GM21786 (cell line): ENCODE measurements around the gene ANO1.
"Not testable (repeated sequence)": the region's sequence is repeated elsewhere in the genome, so short reads cannot be mapped to it uniquely, and the experiment has no call there.

Experiments
- ATAC-seq: cut with Tn5 transposase; IDR thresholded peaks from one replicate; pipeline ENCODE4 v1.9.1; 2021; ENCODE audit not compliant: unreplicated experiment

ANO1 gene

DNA sequence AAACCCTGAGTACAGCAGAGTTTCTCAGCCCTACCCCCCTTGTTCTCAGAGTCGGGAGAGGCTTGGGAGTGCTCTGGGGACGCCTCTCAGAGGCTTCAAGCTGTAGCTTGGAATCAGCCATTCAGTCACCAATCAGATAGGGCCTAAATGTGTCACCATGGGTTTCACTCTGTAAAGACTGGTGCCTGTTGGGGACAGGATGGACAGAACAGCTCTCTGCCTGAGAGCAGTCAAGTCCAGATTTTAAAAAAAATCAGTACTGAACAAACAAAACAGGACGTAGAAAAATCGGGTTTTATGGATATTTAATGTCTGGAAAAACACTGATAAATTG is 126.3 kb downstream of the ANO1 start:
- no peak for ATAC-seq

GRCh38 chr11:70205049-70205725 is 127.1 kb downstream of the ANO1 start:
- no peak for ATAC-seq

- ATAC-seq = no peak
Measured at GRCh38 chr11:70205766-70206165, 127.6 kb downstream of the ANO1 start.

DNA sequence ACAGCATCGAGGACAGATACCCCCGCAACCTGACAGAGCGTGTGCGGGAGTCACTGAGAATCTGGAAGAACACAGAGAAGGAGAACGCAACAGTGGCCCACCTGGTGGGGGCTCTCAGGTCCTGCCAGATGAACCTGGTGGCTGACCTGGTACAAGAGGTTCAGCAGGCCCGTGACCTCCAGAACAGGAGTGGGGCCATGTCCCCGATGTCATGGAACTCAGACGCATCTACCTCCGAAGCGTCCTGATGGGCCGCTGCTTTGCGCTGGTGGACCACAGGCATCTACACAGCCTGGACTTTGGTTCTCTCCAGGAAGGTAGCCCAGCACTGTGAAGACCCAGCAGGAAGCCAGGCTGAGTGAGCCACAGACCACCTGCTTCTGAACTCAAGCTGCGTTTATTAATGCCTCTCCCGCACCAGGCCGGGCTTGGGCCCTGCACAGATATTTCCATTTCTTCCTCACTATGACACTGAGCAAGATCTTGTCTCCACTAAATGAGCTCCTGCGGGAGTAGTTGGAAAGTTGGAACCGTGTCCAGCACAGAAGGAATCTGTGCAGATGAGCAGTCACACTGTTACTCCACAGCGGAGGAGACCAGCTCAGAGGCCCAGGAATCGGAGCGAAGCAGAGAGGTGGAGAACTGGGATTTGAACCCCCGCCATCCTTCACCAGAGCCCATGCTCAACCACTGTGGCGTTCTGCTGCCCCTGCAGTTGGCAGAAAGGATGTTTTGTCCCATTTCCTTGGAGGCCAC is 128.3 kb downstream of the ANO1 start:
- no peak for ATAC-seq

DNA sequence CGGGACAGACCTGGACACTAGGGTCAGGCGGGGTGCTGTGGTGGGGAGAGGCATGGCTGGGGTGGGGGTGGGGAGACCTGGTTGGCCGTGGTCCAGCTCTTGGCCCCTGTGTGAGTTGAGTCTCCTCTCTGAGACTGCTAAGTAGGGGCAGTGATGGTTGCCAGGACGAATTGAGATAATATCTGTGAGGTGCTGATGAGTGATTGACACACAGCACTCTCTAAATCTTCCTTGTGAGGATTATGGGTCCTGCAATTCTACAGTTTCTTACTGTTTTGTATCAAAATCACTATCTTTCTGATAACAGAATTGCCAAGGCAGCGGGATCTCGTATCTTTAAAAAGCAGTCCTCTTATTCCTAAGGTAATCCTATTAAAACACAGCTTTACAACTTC is 128.9 kb downstream of the ANO1 start:
- ATAC-seq = no peak

DNA sequence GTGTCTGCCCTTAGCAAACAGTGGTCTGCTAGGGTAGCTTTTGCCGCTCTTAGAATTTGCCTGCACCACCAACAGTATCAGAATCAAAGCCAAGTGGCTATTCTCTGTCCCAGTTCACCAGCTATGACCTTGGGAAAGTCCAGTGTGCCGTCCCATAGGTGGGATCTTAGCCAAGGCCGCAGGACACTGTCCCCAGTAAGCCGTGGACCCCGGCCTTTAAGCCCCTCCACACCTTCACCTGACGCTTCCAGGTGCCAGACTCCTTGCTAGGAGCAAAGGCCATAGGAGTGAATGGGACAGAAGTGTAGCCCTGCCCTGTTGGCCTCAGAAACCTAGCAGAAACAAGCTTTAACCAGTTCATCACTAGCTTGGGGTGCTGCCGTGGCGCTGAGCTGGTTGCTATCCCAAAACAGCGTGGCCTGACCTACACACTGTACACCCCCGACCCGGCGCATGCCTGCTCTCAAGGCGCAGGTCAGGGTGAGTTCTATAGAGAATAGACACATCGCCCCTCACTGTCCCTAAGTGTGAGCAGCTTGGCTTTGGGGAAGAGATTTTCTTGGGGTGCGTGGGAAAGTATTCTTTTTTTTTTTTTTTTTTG is 129.5 kb downstream of the ANO1 start:
- no peak for ATAC-seq

GRCh38 chr11:70209391-70209912 is 131.3 kb downstream of the ANO1 start:
- no peak for ATAC-seq

GRCh38 chr11:70210051-70210501 is 132.0 kb downstream of the ANO1 start:
- no peak for ATAC-seq

- no peak for ATAC-seq
Measured at GRCh38 chr11:70210530-70210929, 132.4 kb downstream of the ANO1 start.

- ATAC-seq = no peak
Measured at GRCh38 chr11:70212227-70212811, 134.2 kb downstream of the ANO1 start.

DNA sequence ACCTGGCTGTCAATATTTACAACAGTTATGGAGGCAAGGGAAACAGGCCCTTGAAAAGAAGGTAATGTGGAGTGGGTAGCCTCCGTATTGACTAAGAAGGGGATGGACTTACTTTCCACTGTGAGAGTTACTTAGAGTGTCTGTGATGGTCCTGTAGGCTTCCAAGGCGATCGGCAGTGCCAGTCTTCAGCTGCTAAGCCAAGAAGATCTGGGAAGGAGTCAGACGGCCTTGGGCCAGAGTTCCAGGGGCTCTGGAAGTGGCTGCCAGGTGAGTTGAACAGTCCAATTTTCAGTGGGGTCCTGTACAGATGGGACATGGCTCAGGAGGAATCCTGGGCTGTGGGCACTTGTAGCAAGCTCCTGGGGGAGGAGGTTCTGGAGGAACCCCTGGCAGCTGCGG is 139.3 kb downstream of the ANO1 start:
- not testable (repeated sequence) for ATAC-seq

- ATAC-seq = not testable (repeated sequence)
Measured at GRCh38 chr11:70218076-70218475, 140.0 kb downstream of the ANO1 start.

DNA sequence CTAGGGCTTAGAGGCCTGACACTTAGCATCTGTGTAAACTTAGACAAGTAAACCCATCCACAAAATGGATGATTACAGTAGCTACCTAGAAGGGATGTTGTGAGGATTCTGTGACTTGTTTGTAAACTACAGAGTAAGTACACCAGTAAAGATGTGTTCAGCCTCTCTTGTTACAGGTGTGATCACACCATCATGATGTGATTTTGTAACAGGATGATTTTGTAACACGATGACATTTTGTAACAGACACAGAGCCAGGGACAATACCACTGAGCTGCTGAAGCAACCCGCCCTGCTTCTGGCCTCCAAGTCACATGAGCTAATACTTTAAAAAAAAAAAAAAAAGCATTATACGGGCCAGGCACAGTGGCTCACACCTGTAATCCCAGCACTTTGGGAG is 142.0 kb downstream of the ANO1 start:
- ATAC-seq = no peak

GRCh38 chr11:70220920-70221319 is 142.8 kb downstream of the ANO1 start:
- ATAC-seq = no peak

DNA sequence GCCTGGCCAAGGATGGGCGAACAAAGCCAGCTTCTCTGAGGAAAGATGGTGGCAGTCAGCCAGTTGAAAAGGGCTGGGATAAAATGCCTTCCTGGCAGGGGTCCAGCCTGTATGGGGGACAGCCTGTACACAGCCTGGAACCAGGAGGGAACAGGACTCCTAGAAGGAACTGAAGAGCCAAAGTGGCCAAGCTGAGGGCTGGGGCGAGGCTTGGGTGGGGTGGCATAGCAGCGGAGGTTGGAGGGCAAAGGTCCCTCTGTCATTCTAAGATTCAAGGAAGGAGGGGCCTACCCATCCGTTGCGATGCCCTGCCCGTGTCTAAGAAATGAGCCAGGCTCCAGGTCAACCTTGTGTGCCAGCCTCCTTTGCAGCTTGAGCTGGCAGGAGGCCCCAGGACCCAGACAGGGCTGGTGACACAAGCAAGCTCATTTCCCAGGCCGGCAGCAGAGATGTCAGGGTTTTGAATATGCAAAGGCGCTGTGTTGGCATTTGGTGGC is 147.6 kb downstream of the ANO1 start:
- ATAC-seq = no peak

DNA sequence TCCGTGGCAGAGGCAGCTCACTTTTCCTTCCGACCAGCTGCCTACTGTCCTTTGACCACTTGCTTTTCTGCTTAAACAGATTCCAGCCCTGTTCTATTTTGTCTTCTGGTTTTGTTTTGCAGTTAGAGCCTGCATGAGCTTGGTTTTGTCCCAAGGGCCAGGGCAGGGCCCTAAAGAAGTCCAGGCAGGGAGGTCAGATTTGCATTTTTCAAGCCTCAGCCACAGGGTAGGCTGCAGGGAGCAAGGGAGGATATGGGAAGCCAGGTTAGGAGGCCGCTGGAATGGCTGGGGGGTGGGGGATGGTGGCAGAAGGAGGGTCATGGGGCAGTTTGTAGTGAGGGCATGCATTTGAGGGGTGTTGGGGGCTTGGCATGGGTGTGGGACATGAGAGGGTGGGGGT is 148.1 kb downstream of the ANO1 start:
- no peak for ATAC-seq

DNA sequence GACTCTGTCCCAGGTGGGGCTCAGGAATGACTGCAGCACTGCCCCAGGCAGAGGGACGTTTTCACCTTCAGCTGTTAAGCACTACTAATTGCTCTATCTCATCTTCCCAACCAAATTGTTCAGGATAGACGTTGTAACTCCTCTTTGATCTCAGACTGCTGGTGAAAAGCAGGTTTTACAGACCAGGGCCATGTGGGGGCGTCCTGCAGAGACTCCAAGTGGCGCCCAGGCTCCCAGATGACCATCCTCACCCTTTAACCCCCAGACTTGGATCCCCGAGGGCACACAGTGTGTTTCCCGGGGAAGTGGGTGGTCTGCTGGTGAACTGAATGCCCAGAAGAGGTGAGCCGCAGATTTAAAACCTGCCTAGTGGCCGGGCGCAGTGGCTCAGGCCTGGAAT is 148.8 kb downstream of the ANO1 start:
- ATAC-seq = no peak

GRCh38 chr11:70229737-70230136 is 151.6 kb downstream of the ANO1 start:
- no peak for ATAC-seq

DNA sequence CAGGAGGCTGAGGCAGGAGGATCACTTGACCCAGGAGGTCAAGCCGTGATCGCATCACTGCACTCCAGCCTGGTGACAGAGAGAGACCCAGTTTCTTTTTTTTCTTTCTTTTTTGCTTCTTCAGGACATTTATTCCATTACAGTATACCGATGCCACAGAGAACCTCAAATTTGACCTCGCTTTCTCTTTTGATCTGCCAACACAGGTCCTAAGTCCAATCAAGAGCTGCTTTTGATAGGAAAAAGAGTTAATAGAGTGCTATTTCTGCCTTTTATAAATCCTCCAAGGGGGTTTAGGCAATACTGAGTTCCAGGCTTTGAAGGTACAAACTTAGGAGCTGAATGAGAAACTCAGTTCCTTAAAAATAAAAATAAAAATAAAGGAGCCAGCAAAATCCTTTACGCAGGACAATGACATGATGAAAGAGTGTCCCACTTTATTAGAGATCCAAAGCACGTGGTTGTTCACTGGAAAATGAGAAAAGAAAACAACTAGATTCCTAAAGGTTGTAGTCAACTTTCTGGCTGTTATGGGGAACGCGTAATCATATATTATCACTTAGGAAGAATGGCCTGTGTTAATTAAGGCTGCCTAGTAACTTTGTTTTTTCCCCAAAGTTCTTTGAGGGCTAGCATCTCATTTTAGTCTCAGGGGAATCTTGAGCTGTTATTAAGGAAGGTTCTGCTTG is 152.2 kb downstream of the ANO1 start:
- ATAC-seq = no peak

GRCh38 chr11:70230840-70231710 is 153.0 kb downstream of the ANO1 start:
- no peak for ATAC-seq
